AG04450 (cell line): Measurements from ENCODE around the gene BAHCC1. TPM values are rescaled to one million over a fixed set of nuclear protein-coding genes. Genes with fewer than 3 reads are reported as not detected.

Experiments
- CTCF ChIA-PET: fragments of 300-600, 350-600 bp; formaldehyde crosslinking; extraction: SDS; loops from one replicate; lab custom pipeline; 2022; ENCODE audit warnings: antibody characterized with exemption, inconsistent platforms; lab: Charles Lee
- POLR2A ChIA-PET: fragments of 350-600 bp; formaldehyde crosslinking; extraction: SDS; loops from one replicate; lab custom pipeline; 2021; ENCODE audit warnings: antibody characterized with exemption, inconsistent platforms; lab: Yijun Ruan, JAX
- DNase-seq: peaks from one replicate; pipeline ENCODE4 v3.0.0-alpha.2; 2011; ENCODE audit warnings: low read depth, low spot score
- H3K27ac ChIP-seq: one replicate; pipeline ENCODE4 v1.5.1; 2012; ENCODE audit warnings: low read depth, low read length, control low read depth
- H3K27me3 ChIP-seq: one replicate; pipeline ENCODE4 v1.6.0; 2012; ENCODE audit warnings: low read length; ENCODE audit not compliant: control insufficient read depth, insufficient read depth
- H3K4me3 ChIP-seq: 2 replicates; pipeline ENCODE4 v1.5.1; 2011; ENCODE audit warnings: mild to moderate bottlenecking, low read depth, low read length, control low read depth
- H3K9me3 ChIP-seq: 2 replicates; pipeline ENCODE4 v1.5.1; 2012; ENCODE audit warnings: low read length; ENCODE audit not compliant: control insufficient read depth, insufficient read depth
- CTCF ChIP-seq: IDR thresholded peaks from 2 replicates; pipeline ENCODE4 v1.5.1; 2011; ENCODE audit warnings: low read depth, low read length, control low read depth, inconsistent platforms
- polyA plus RNA-seq: library from polyadenylated mRNA; depleted of rRNA; stranded (reverse); fragments of >200 nt; gene quantifications from 2 replicates; pipeline ENCODE4 v1.2.3, GENCODE V29; 2011

The BAHCC1 gene
- polyA plus RNA-seq, 1 experiment = 1.3 TPM

- no peaks in the 10 kb centered on the region for H3K9me3 ChIP-seq
- POLR2A ChIA-PET = interaction anchor here (0.6 to 0.7 kb wide), 4 partner anchors 10 to 128 kb away, joined by 3 to 7 read pairs (median 4); no protein-coding TSS in a partner anchor
- peak overlapping the region; percentile 61 for H3K4me3 ChIP-seq
- no peaks in the 10 kb centered on the region for H3K27me3 ChIP-seq
- CTCF ChIA-PET = no interaction called here
- no peak overlapping the region for H3K27ac ChIP-seq
- no peak for TF ChIP-seq CTCF
- DNase-seq = no peak
Measured at GRCh38 chr17:81487487-81488275, 92.4 kb downstream of the BAHCC1 start.

DNA sequence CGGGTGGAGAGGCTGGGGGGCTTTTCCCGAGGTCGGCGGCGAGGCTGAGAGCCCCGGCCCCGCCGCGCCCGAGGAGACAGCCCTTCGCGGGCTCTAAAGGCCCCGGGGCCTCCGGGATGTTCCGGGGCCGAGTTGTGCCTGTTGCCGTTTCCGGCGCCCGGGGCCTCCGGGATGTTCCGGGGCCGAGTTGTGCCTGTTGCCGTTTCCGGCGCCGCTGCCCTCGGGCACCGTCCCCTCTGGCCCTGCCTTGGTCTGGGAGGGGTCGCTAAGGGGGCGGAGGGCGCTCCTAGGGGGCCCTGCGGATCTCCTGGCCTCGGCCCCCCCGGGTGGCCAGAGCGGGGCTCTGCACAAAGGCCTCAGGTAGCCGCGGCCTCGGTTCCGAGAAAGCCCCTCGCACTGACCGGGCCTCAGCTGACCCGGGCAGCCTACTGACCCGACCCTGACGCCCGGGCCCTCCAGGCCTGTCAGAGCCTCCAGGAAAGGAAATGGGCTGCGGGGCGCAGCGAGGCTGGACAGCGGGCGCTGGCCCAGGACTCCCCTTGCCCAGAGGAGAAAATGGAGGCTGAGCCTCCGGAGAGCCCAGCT lies 93.1 kb downstream of the BAHCC1 start:
- Histone ChIP-seq H3K9me3 (no peaks in the 10 kb centered on the region), H3K27me3 (peaks cover 5% of the 10 kb centered on the region), H3K4me3 (peak overlapping the region; percentile 61), H3K27ac (no peak overlapping the region)
- ChIA-PET CTCF (no interaction called here), POLR2A (interaction anchor here (0.6 to 0.7 kb wide), 2 partner anchors 11 to 123 kb away, joined by 3 to 7 read pairs; no protein-coding TSS in a partner anchor)
- no peak for DNase-seq
- TF ChIP-seq CTCF = no peak

- peak overlapping the region; percentile 2 for H3K27ac ChIP-seq
- no peak overlapping the region for H3K4me3 ChIP-seq
- no peaks in the 10 kb centered on the region; the same call in 1 of the 2 replicates for H3K9me3 ChIP-seq
- CTCF ChIA-PET = no interaction called here
- H3K27me3 ChIP-seq = peaks cover 8% of the 10 kb centered on the region
- DNase-seq = no peak
- TF ChIP-seq CTCF = no peak
- POLR2A ChIA-PET = interaction anchor here (0.7 to 0.9 kb wide), 3 partner anchors 11 to 177 kb away, joined by 3 read pairs; no protein-coding TSS in a partner anchor
Measured at GRCh38 chr17:81489012-81489997, 94.0 kb downstream of the BAHCC1 start.

DNA sequence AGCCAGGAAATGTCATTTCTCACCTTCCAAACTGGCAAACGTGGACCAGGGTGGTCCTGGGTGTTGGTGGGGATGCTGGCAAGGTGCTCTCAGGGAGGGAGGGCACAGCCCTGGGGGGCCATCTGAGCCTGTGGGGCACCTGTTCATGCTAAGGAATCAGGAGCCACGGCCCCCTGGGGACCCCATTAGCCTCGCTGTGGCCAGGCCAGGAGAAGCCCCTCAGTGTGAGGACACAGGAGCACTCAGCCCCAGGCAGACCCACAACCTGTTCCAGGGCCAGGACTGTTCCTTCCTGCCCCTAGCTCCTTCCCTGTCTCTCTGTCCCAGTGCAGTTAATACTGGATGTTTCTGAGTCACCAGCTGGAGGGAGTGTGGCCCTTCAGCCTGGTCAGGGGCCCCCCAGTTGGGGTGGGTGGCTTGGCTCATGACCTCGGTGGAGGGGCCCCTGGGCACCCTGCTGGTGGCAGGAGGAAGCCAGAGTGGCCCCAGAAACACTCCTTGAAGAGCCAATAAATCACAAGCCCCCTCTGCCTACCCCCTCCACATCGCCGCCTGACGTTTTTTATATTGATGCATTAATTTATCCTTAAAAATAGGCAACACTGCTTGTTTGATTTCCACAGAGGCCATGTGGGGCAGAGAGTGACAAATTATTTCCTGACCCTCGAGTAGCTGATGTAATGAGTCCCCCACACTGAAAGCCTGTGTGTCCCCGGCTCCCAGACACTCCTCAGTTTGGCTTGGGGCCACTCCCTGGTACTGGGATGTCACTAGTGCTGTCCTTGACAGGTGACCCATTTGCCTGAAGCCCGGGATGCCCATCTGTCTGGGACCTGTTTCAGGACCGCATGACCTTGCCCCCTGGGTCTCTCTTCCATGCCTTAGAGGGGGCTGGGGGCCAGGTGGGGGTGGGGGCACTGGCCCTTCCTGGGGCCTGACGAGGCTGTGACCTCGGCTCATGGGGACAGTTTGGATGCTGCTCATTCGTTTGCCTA lies 95.0 kb downstream of the BAHCC1 start:
- H3K27ac ChIP-seq = peak overlapping the region; percentile 2
- DNase-seq = no peak
- peaks cover 12% of the 10 kb centered on the region for H3K27me3 ChIP-seq
- no peaks in the 10 kb centered on the region; the same call in 1 of the 2 replicates for H3K9me3 ChIP-seq
- ChIA-PET POLR2A (interaction anchor here (0.6 to 0.9 kb wide), 3 partner anchors 10 to 178 kb away, joined by 3 read pairs; no protein-coding TSS in a partner anchor), CTCF (no interaction called here)
- TF ChIP-seq CTCF = no peak
- no peak overlapping the region for H3K4me3 ChIP-seq
